Fibroblast of upper back skin (primary cell): ENCODE results near the gene SLC5A1.
"Not testable (repeated sequence)": the region's sequence is repeated elsewhere in the genome, so short reads cannot be mapped to it uniquely, and the experiment has no call there.

Source experiments
- DNase-seq: peaks from one replicate; pipeline ENCODE4 v3.0.0-alpha.2; 2013

Gene SLC5A1

GRCh38 chr22:32097881-32098499 is 54.9 kb downstream of the SLC5A1 start:
- no peak for DNase-seq

GRCh38 chr22:32100711-32101110 is 57.6 kb downstream of the SLC5A1 start:
- DNase-seq = no peak

- peak; percentile 2 for DNase-seq
Measured at GRCh38 chr22:32103658-32104315, 60.7 kb downstream of the SLC5A1 start.

- peak; percentile 9 for DNase-seq
Measured at GRCh38 chr22:32106930-32107329, 63.9 kb downstream of the SLC5A1 start.

- no peak for DNase-seq
Measured at GRCh38 chr22:32112380-32112779, 69.3 kb downstream of the SLC5A1 start.

GRCh38 chr22:32119568-32120235 is 76.6 kb downstream of the SLC5A1 start:
- no peak for DNase-seq

- no peak for DNase-seq
Measured at GRCh38 chr22:32120603-32121002, 77.5 kb downstream of the SLC5A1 start.

GRCh38 chr22:32122899-32123298 is 79.8 kb downstream of the SLC5A1 start:
- DNase-seq = no peak

GRCh38 chr22:32123657-32124056 is 80.6 kb downstream of the SLC5A1 start:
- DNase-seq = no peak

GRCh38 chr22:32127904-32128303 is 84.8 kb downstream of the SLC5A1 start:
- no peak for DNase-seq

- no peak for DNase-seq
Measured at GRCh38 chr22:32130464-32130863, 87.4 kb downstream of the SLC5A1 start.

GRCh38 chr22:32132126-32132525 is 89.1 kb downstream of the SLC5A1 start:
- DNase-seq = no peak

- DNase-seq = no peak
Measured at GRCh38 chr22:32132783-32133182, 89.7 kb downstream of the SLC5A1 start.

- DNase-seq = not testable (repeated sequence)
Measured at GRCh38 chr22:32134796-32135195, 91.7 kb downstream of the SLC5A1 start.

- peak; percentile 17 for DNase-seq
Measured at GRCh38 chr22:32135958-32136357, 92.9 kb downstream of the SLC5A1 start.

GRCh38 chr22:32136881-32137280 is 93.8 kb downstream of the SLC5A1 start:
- not testable (repeated sequence) for DNase-seq

GRCh38 chr22:32137731-32138324 is 94.8 kb downstream of the SLC5A1 start:
- not testable (repeated sequence) for DNase-seq

- not testable (repeated sequence) for DNase-seq
Measured at GRCh38 chr22:32138576-32138975, 95.5 kb downstream of the SLC5A1 start.

GRCh38 chr22:32140688-32141087 is 97.6 kb downstream of the SLC5A1 start:
- DNase-seq = not testable (repeated sequence)

- no peak for DNase-seq
Measured at GRCh38 chr22:32142600-32142999, 99.5 kb downstream of the SLC5A1 start.

- no peak for DNase-seq
Measured at GRCh38 chr22:32144496-32145274, 101.6 kb downstream of the SLC5A1 start.

- not testable (repeated sequence) for DNase-seq
Measured at GRCh38 chr22:32147128-32147527, 104.1 kb downstream of the SLC5A1 start.

- not testable (repeated sequence) for DNase-seq
Measured at GRCh38 chr22:32148372-32148771, 105.3 kb downstream of the SLC5A1 start.
